CD14-positive monocyte (primary cell): ENCODE results near the gene HOXA7. TPM values are rescaled to one million over a fixed set of nuclear protein-coding genes. Genes with fewer than 3 reads are reported as not detected.

Experiments
- DNase-seq, 3 donors: peaks; one replicate each; pipeline ENCODE4 v3.0.0-alpha.2; 2011 to 2022
- H2AFZ ChIP-seq: 2 replicates; pipeline ENCODE4 v1.6.0; 2012; ENCODE audit warnings: mild to moderate bottlenecking, low read depth, low read length, inconsistent platforms; ENCODE audit not compliant: insufficient read depth, poor library complexity, severe bottlenecking
- H3K27ac ChIP-seq, 2 donors: 1 replicate in 1 of 2; 2 replicates in 1 of 2; pipeline ENCODE4 v1.5.1; 2012 to 2013; ENCODE audit warnings: low read length in 2 of 2, control low read depth in 1 of 2, inconsistent platforms in 1 of 2, low read depth in 1 of 2, mild to moderate bottlenecking in 1 of 2
- H3K27me3 ChIP-seq, 2 donors: one replicate each; pipeline versions ENCODE4 v1.6.0 to v1.6.1; 2011 to 2013; ENCODE audit warnings: low read length in 2 of 2; ENCODE audit not compliant: control insufficient read depth in 2 of 2, insufficient read depth in 2 of 2
- H3K36me3 ChIP-seq, 2 donors: replicated peaks in 1 of 2; 1 replicate in 1 of 2; 2 replicates in 1 of 2; pipeline versions ENCODE4 v1.5.1 to v1.6.1; 2012 to 2013; ENCODE audit warnings: low read length in 2 of 2, control low read depth in 1 of 2, inconsistent platforms in 1 of 2, mild to moderate bottlenecking in 1 of 2; ENCODE audit not compliant: insufficient read depth in 2 of 2, control insufficient read depth in 1 of 2
- H3K4me1 ChIP-seq, 2 donors: 1 replicate in 1 of 2; 2 replicates in 1 of 2; pipeline versions ENCODE4 v1.5.1 to v1.6.1; 2012 to 2013; ENCODE audit warnings: low read length in 2 of 2, control low read depth in 1 of 2, inconsistent platforms in 1 of 2, mild to moderate bottlenecking in 1 of 2, moderate library complexity in 1 of 2; ENCODE audit not compliant: insufficient read depth in 2 of 2, control insufficient read depth in 1 of 2
- H3K4me2 ChIP-seq: replicated peaks from 2 replicates; pipeline ENCODE3; 2012; ENCODE audit warnings: low read length, moderate library complexity, mild to moderate bottlenecking; ENCODE audit not compliant: poor library complexity, severe bottlenecking; ENCODE audit errors: extremely low read depth
- H3K4me3 ChIP-seq, 3 experiments: fragments of 200-600 bp in 1 of 3; sonication (generic) in 1 of 3; replicated peaks in 1 of 3; 1 replicate in 2 of 3; 2 replicates in 1 of 3; pipeline ENCODE4 v1.5.1; 2011 to 2013; ENCODE audit warnings: low read length in 3 of 3, mild to moderate bottlenecking in 3 of 3, control low read depth in 2 of 3, low read depth in 2 of 3, inconsistent platforms in 1 of 3, moderate library complexity in 1 of 3
- H3K79me2 ChIP-seq: 2 replicates; pipeline ENCODE4 v1.6.0; 2012; ENCODE audit warnings: mild to moderate bottlenecking, control low read depth, inconsistent platforms, low read length, moderate library complexity; ENCODE audit not compliant: insufficient read depth
- H3K9ac ChIP-seq: 2 replicates; pipeline ENCODE4 v1.6.0; 2017; ENCODE audit warnings: low read length, mild to moderate bottlenecking; ENCODE audit not compliant: insufficient read depth, poor library complexity, severe bottlenecking
- H3K9me3 ChIP-seq, 2 donors: replicated peaks in 1 of 2; 1 replicate in 1 of 2; 2 replicates in 1 of 2; pipeline versions ENCODE4 v1.5.1 to v1.6.1; 2012 to 2013; ENCODE audit warnings: low read length in 2 of 2, control low read depth in 1 of 2; ENCODE audit not compliant: control insufficient read depth in 1 of 2, insufficient read depth in 1 of 2
- H4K20me1 ChIP-seq: 2 replicates; pipeline ENCODE4 v1.6.0; 2012; ENCODE audit warnings: mild to moderate bottlenecking, low read length, control low read depth, moderate library complexity; ENCODE audit not compliant: insufficient read depth
- H3K27ac Mint-ChIP-seq, 7 donors: one replicate each; pipeline ENCODE4 v1.8.0; 2020; ENCODE audit warnings: mild to moderate bottlenecking in 7 of 7, mixed read lengths in 7 of 7, moderate library complexity in 6 of 7, inconsistent platforms in 2 of 7
- H3K27me3 Mint-ChIP-seq, 3 donors: one replicate each; pipeline ENCODE4 v1.8.0; 2021 to 2022; ENCODE audit warnings: low read depth in 3 of 3, mild to moderate bottlenecking in 3 of 3, mixed read lengths in 3 of 3, moderate library complexity in 3 of 3, inconsistent platforms in 1 of 3
- H3K36me3 Mint-ChIP-seq, 2 donors: one replicate each; pipeline ENCODE4 v1.8.0; 2020; ENCODE audit warnings: mixed read lengths in 2 of 2, inconsistent platforms in 1 of 2, mild to moderate bottlenecking in 1 of 2
- H3K4me1 Mint-ChIP-seq: one replicate; pipeline ENCODE4 v1.8.0; 2020; ENCODE audit warnings: mild to moderate bottlenecking, mixed read lengths
- H3K4me3 Mint-ChIP-seq, 2 donors: one replicate each; pipeline ENCODE4 v1.8.0; 2020; ENCODE audit warnings: mild to moderate bottlenecking in 2 of 2, mixed read lengths in 2 of 2, moderate library complexity in 1 of 2
- H3K9me3 Mint-ChIP-seq, 7 donors: one replicate each; pipeline ENCODE4 v1.8.0; 2020 to 2022; ENCODE audit warnings: mixed read lengths in 7 of 7, mild to moderate bottlenecking in 6 of 7, moderate library complexity in 6 of 7, inconsistent platforms in 2 of 7
- WGBS: methylation state at CpG from one replicate; pipeline ENCODE4 v1.1.5; 2013; ENCODE audit warnings: missing lambda C conversion rate; ENCODE audit not compliant: insufficient coverage; 5-methylcytosine and 5-hydroxymethylcytosine counted together
- intact Hi-C, 2 donors: fragments of 100-400 bp; cut with micrococcal nuclease; formaldehyde crosslinking; loops; one replicate each; pipeline versions ENCODE4 v1.15.0 to v1.15.1; 2023
- polyA plus RNA-seq, 3 donors: library from polyadenylated mRNA; depleted of rRNA in 1 of 3; unstranded in 2 of 3; stranded (reverse) in 1 of 3; fragments of 300-500 nt in 2 of 3; fragments of >200 nt in 1 of 3; fragmentation: Illumina TruSeq in 2 of 3; gene quantifications; 1 replicate in 2 of 3; 2 replicates in 1 of 3; pipeline ENCODE4 v1.2.3, GENCODE V29; 2012 to 2021
- TF ChIP-seq, protein P1 (sequence below): fragments of 200-600 bp; IDR thresholded peaks from one replicate; pipeline ENCODE4 v1.8.0; 2022; ENCODE audit warnings: antibody characterized with exemption, mild to moderate bottlenecking

Gene HOXA7
- polyA plus RNA-seq, 3 donors = not detected

GRCh38 chr7:27153526-27153925 lies 2.9 kb downstream of the HOXA7 start:
- H3K27me3 Mint-ChIP-seq = peaks cover 93 to 100% (median 100%) of the 10 kb centered on the region in 3 donors
- H3K4me2 ChIP-seq = no peak overlapping the region
- no peak overlapping the region for H3K27ac ChIP-seq
- TF ChIP-seq, protein P1, sequence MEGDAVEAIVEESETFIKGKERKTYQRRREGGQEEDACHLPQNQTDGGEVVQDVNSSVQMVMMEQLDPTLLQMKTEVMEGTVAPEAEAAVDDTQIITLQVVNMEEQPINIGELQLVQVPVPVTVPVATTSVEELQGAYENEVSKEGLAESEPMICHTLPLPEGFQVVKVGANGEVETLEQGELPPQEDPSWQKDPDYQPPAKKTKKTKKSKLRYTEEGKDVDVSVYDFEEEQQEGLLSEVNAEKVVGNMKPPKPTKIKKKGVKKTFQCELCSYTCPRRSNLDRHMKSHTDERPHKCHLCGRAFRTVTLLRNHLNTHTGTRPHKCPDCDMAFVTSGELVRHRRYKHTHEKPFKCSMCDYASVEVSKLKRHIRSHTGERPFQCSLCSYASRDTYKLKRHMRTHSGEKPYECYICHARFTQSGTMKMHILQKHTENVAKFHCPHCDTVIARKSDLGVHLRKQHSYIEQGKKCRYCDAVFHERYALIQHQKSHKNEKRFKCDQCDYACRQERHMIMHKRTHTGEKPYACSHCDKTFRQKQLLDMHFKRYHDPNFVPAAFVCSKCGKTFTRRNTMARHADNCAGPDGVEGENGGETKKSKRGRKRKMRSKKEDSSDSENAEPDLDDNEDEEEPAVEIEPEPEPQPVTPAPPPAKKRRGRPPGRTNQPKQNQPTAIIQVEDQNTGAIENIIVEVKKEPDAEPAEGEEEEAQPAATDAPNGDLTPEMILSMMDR = no peak
- intact Hi-C loops = loop anchor here (2.0 to 5.0 kb wide), 3 partner anchors 15 to 1291 kb away; partner anchors contain the start of gene HOXA11 (in 2 of the 2)
- H3K4me1 Mint-ChIP-seq = peaks cover 65% of the 10 kb centered on the region
- peaks cover 0 to 68% (median 28%) of the 10 kb centered on the region in 7 donors for H3K9me3 Mint-ChIP-seq
- H3K36me3 ChIP-seq = no peaks in the 10 kb centered on the region
- no peak for DNase-seq
- H3K9me3 ChIP-seq = peaks cover 4 to 67% of the 10 kb centered on the region in 2 donors
- H3K27me3 ChIP-seq = peaks cover 94 to 100% of the 10 kb centered on the region in 2 donors
- no peaks in the 10 kb centered on the region for H3K79me2 ChIP-seq
- peaks cover 53 to 59% of the 10 kb centered on the region in 2 donors for H3K4me1 ChIP-seq
- 73% methylated on average over 2 of the region's 3 CpGs for WGBS
- no peak overlapping the region for H3K4me3 ChIP-seq
- no peak overlapping the region for H3K9ac ChIP-seq
- H3K27ac Mint-ChIP-seq = no peak overlapping the region
- peak overlapping the region in 1 of 2 donors; percentile 93 for H3K4me3 Mint-ChIP-seq
- peaks cover 12 to 28% of the 10 kb centered on the region in 2 donors for H3K36me3 Mint-ChIP-seq
- H4K20me1 ChIP-seq = no peaks in the 10 kb centered on the region
- no peak overlapping the region for H2AFZ ChIP-seq

- Mint-ChIP-seq H3K27me3 (peaks cover 93 to 100% (median 100%) of the 10 kb centered on the region in 3 donors), H3K4me3 (peak overlapping the region; percentile 52 to 94), H3K9me3 (peaks cover 0 to 65% (median 31%) of the 10 kb centered on the region in 7 donors), H3K27ac (no peak overlapping the region), H3K4me1 (peaks cover 65% of the 10 kb centered on the region), H3K36me3 (peaks cover 12 to 30% of the 10 kb centered on the region in 2 donors)
- 18% methylated on average over 16 of the region's 22 CpGs for WGBS
- H3K27me3 ChIP-seq = peaks cover 94 to 100% of the 10 kb centered on the region in 2 donors
- H3K9ac ChIP-seq = no peak overlapping the region
- peaks cover 4 to 67% of the 10 kb centered on the region in 2 donors for H3K9me3 ChIP-seq
- peaks cover 57 to 61% of the 10 kb centered on the region in 2 donors for H3K4me1 ChIP-seq
- peak overlapping the region; percentile 67 for H2AFZ ChIP-seq
- intact Hi-C loops = loop anchor here (2.0 to 5.0 kb wide), 3 partner anchors 16 to 1291 kb away; partner anchors contain the start of gene HOXA11 (in 2 of the 2)
- no peak for DNase-seq
- H4K20me1 ChIP-seq = no peaks in the 10 kb centered on the region
- H3K27ac ChIP-seq = no peak overlapping the region
- TF ChIP-seq, protein P1 = no peak
- peak overlapping the region in 1 of 3 experiments; percentile 58 for H3K4me3 ChIP-seq
- H3K36me3 ChIP-seq = no peaks in the 10 kb centered on the region
- no peaks in the 10 kb centered on the region for H3K79me2 ChIP-seq
- peak overlapping the region; percentile 52 for H3K4me2 ChIP-seq
Measured at GRCh38 chr7:27152816-27153442, 3.5 kb downstream of the HOXA7 start.
